Activated naive CD4-positive, alpha-beta T cell treated with anti-CD3 and anti-CD28 coated beads, Interleukin-2, amount 50 U/mL, for 24 hours (primary cell): Measurements from ENCODE around the gene ABCA13.

Experiments used
- H3K27ac Mint-ChIP-seq: one replicate; pipeline ENCODE4 v1.8.0; 2021; ENCODE audit warnings: mild to moderate bottlenecking, mixed read lengths
- H3K27me3 Mint-ChIP-seq: one replicate; pipeline ENCODE4 v1.8.0; 2021; ENCODE audit warnings: mixed read lengths
- H3K36me3 Mint-ChIP-seq: one replicate; pipeline ENCODE4 v1.8.0; 2021; ENCODE audit warnings: mixed read lengths
- H3K4me1 Mint-ChIP-seq: one replicate; pipeline ENCODE4 v1.8.0; 2021; ENCODE audit warnings: mixed read lengths
- H3K4me3 Mint-ChIP-seq: one replicate; pipeline ENCODE4 v1.8.0; 2021; ENCODE audit warnings: mild to moderate bottlenecking, mixed read lengths
- H3K9me3 Mint-ChIP-seq: one replicate; pipeline ENCODE4 v1.8.0; 2021; ENCODE audit warnings: mixed read lengths

The ABCA13 gene

GRCh38 chr7:48250441-48250951 lies 79.2 kb downstream of the ABCA13 start:
- Mint-ChIP-seq H3K4me3 (no peak overlapping the region), H3K9me3 (no peaks in the 10 kb centered on the region), H3K27ac (no peak overlapping the region), H3K4me1 (peaks cover 3% of the 10 kb centered on the region), H3K27me3 (no peaks in the 10 kb centered on the region), H3K36me3 (no peaks in the 10 kb centered on the region)

- Mint-ChIP-seq H3K4me1 (peaks cover 3% of the 10 kb centered on the region), H3K36me3 (no peaks in the 10 kb centered on the region), H3K4me3 (no peak overlapping the region), H3K27ac (no peak overlapping the region), H3K27me3 (no peaks in the 10 kb centered on the region), H3K9me3 (no peaks in the 10 kb centered on the region)
Observed at GRCh38 chr7:48251766-48252165, 80.5 kb downstream of the ABCA13 start.

- no peak overlapping the region for H3K27ac Mint-ChIP-seq
Observed at GRCh38 chr7:48252995-48253394, 81.7 kb downstream of the ABCA13 start.

GRCh38 chr7:48255046-48255445 lies 83.8 kb downstream of the ABCA13 start:
- peaks cover 3% of the 10 kb centered on the region for H3K4me1 Mint-ChIP-seq
- H3K4me3 Mint-ChIP-seq: no peak overlapping the region
- no peaks in the 10 kb centered on the region for H3K9me3 Mint-ChIP-seq
- no peak overlapping the region for H3K27ac Mint-ChIP-seq
- no peaks in the 10 kb centered on the region for H3K36me3 Mint-ChIP-seq
- no peaks in the 10 kb centered on the region for H3K27me3 Mint-ChIP-seq

More at GRCh38 chr7:48252995-48253394, 81.7 kb downstream of the ABCA13 start:
- H3K4me3 Mint-ChIP-seq: no peak overlapping the region
- no peaks in the 10 kb centered on the region for H3K9me3 Mint-ChIP-seq
- H3K27me3 Mint-ChIP-seq: no peaks in the 10 kb centered on the region
- H3K4me1 Mint-ChIP-seq: peaks cover 3% of the 10 kb centered on the region
- H3K36me3 Mint-ChIP-seq: no peaks in the 10 kb centered on the region

GRCh38 chr7:48259463-48260280 lies 88.4 kb downstream of the ABCA13 start:
- H3K27me3 Mint-ChIP-seq: peaks cover 3% of the 10 kb centered on the region
- no peaks in the 10 kb centered on the region for H3K36me3 Mint-ChIP-seq
- no peak overlapping the region for H3K27ac Mint-ChIP-seq
- no peaks in the 10 kb centered on the region for H3K9me3 Mint-ChIP-seq
- no peak overlapping the region for H3K4me3 Mint-ChIP-seq
- no peaks in the 10 kb centered on the region for H3K4me1 Mint-ChIP-seq

GRCh38 chr7:48261696-48262095 lies 90.4 kb downstream of the ABCA13 start:
- no peak overlapping the region for H3K4me3 Mint-ChIP-seq
- no peaks in the 10 kb centered on the region for H3K36me3 Mint-ChIP-seq
- no peak overlapping the region for H3K27ac Mint-ChIP-seq
- H3K4me1 Mint-ChIP-seq: no peaks in the 10 kb centered on the region
- no peaks in the 10 kb centered on the region for H3K9me3 Mint-ChIP-seq
- peaks cover 3% of the 10 kb centered on the region for H3K27me3 Mint-ChIP-seq

- no peak overlapping the region for H3K27ac Mint-ChIP-seq
- no peaks in the 10 kb centered on the region for H3K4me1 Mint-ChIP-seq
- H3K27me3 Mint-ChIP-seq: peaks cover 3% of the 10 kb centered on the region
- no peaks in the 10 kb centered on the region for H3K9me3 Mint-ChIP-seq
- no peaks in the 10 kb centered on the region for H3K36me3 Mint-ChIP-seq
- H3K4me3 Mint-ChIP-seq: no peak overlapping the region
Observed at GRCh38 chr7:48262606-48263310, 91.5 kb downstream of the ABCA13 start.

- Mint-ChIP-seq H3K4me1 (no peaks in the 10 kb centered on the region), H3K36me3 (no peaks in the 10 kb centered on the region), H3K4me3 (no peak overlapping the region), H3K27me3 (peaks cover 3% of the 10 kb centered on the region), H3K9me3 (no peaks in the 10 kb centered on the region), H3K27ac (no peak overlapping the region)
Observed at GRCh38 chr7:48263311-48263650, 92.0 kb downstream of the ABCA13 start.

GRCh38 chr7:48269066-48269465 lies 97.8 kb downstream of the ABCA13 start:
- no peak overlapping the region for H3K27ac Mint-ChIP-seq
- H3K4me3 Mint-ChIP-seq: no peak overlapping the region
- no peaks in the 10 kb centered on the region for H3K9me3 Mint-ChIP-seq
- H3K4me1 Mint-ChIP-seq: no peaks in the 10 kb centered on the region
- H3K36me3 Mint-ChIP-seq: no peaks in the 10 kb centered on the region
- peaks cover 3% of the 10 kb centered on the region for H3K27me3 Mint-ChIP-seq

GRCh38 chr7:48274662-48275061 lies 103.4 kb downstream of the ABCA13 start:
- Mint-ChIP-seq H3K4me3 (no peak overlapping the region), H3K36me3 (no peaks in the 10 kb centered on the region), H3K4me1 (no peaks in the 10 kb centered on the region), H3K27me3 (peaks cover 1% of the 10 kb centered on the region), H3K9me3 (no peaks in the 10 kb centered on the region), H3K27ac (no peak overlapping the region)

GRCh38 chr7:48279420-48279819 lies 108.2 kb downstream of the ABCA13 start:
- Mint-ChIP-seq H3K4me1 (no peaks in the 10 kb centered on the region), H3K36me3 (no peaks in the 10 kb centered on the region), H3K4me3 (no peak overlapping the region), H3K27ac (no peak overlapping the region), H3K9me3 (no peaks in the 10 kb centered on the region), H3K27me3 (peaks cover 11% of the 10 kb centered on the region)

GRCh38 chr7:48280100-48280499 lies 108.8 kb downstream of the ABCA13 start:
- Mint-ChIP-seq H3K27me3 (peaks cover 12% of the 10 kb centered on the region), H3K4me1 (no peaks in the 10 kb centered on the region), H3K4me3 (no peak overlapping the region), H3K36me3 (no peaks in the 10 kb centered on the region), H3K9me3 (no peaks in the 10 kb centered on the region), H3K27ac (no peak overlapping the region)

- no peaks in the 10 kb centered on the region for H3K4me1 Mint-ChIP-seq
- peaks cover 20% of the 10 kb centered on the region for H3K27me3 Mint-ChIP-seq
- H3K9me3 Mint-ChIP-seq: no peaks in the 10 kb centered on the region
- no peak overlapping the region for H3K27ac Mint-ChIP-seq
- no peaks in the 10 kb centered on the region for H3K36me3 Mint-ChIP-seq
- H3K4me3 Mint-ChIP-seq: no peak overlapping the region
Observed at GRCh38 chr7:48285373-48285772, 114.1 kb downstream of the ABCA13 start.

- H3K27me3 Mint-ChIP-seq: peaks cover 15% of the 10 kb centered on the region
- H3K36me3 Mint-ChIP-seq: no peaks in the 10 kb centered on the region
Observed at GRCh38 chr7:48286836-48287235, 115.6 kb downstream of the ABCA13 start.

GRCh38 chr7:48289656-48290055 lies 118.4 kb downstream of the ABCA13 start:
- Mint-ChIP-seq H3K36me3 (no peaks in the 10 kb centered on the region), H3K27ac (no peak overlapping the region), H3K4me3 (no peak overlapping the region), H3K4me1 (no peaks in the 10 kb centered on the region), H3K27me3 (peaks cover 11% of the 10 kb centered on the region), H3K9me3 (no peaks in the 10 kb centered on the region)

More at GRCh38 chr7:48286836-48287235, 115.6 kb downstream of the ABCA13 start:
- Mint-ChIP-seq H3K4me3 (no peak overlapping the region), H3K27ac (no peak overlapping the region), H3K4me1 (no peaks in the 10 kb centered on the region), H3K9me3 (no peaks in the 10 kb centered on the region)

GRCh38 chr7:48292949-48293348 lies 121.7 kb downstream of the ABCA13 start:
- Mint-ChIP-seq H3K27me3 (peaks cover 2% of the 10 kb centered on the region), H3K27ac (no peak overlapping the region), H3K36me3 (no peaks in the 10 kb centered on the region)

More at GRCh38 chr7:48292949-48293348, 121.7 kb downstream of the ABCA13 start:
- H3K9me3 Mint-ChIP-seq: no peaks in the 10 kb centered on the region
- H3K4me3 Mint-ChIP-seq: no peak overlapping the region
- H3K4me1 Mint-ChIP-seq: no peaks in the 10 kb centered on the region
